Hematopoietic multipotent progenitor cell treated with erythropoietin and hydrocortisone succinate and interleukin-3 and kit ligand, for 4 days (in vitro differentiated cells): Measurements from ENCODE around the gene GABRA6.
"Not testable (repeated sequence)": the region's sequence is repeated elsewhere in the genome, so short reads cannot be mapped to it uniquely, and the experiment has no call there.

ENCODE experiments used
- DNase-seq: peaks from one replicate; pipeline ENCODE4 v3.0.0-alpha.2; 2015

GABRA6 gene

GRCh38 chr5:161685461-161685860, at the start of gene GABRA6:
Gene GABRA6 (plus strand): TSS chr5:161685721. CDS start chr5:161685990, 269 bp downstream.
- no peak for DNase-seq

GRCh38 chr5:161637591-161637990, 47.9 kb upstream of the GABRA6 start:
- DNase-seq, result no peak

GRCh38 chr5:161641444-161641843, 44.1 kb upstream of the GABRA6 start:
- no peak for DNase-seq

GRCh38 chr5:161645264-161645663, 40.3 kb upstream of the GABRA6 start:
- no peak for DNase-seq

GRCh38 chr5:161651926-161652325, 33.6 kb upstream of the GABRA6 start:
- not testable (repeated sequence) for DNase-seq

- DNase-seq, result no peak
Observed at GRCh38 chr5:161660806-161661205, 24.7 kb upstream of the GABRA6 start.

GRCh38 chr5:161663431-161663830, 22.1 kb upstream of the GABRA6 start:
- no peak for DNase-seq

- DNase-seq, result peak; percentile 42
Observed at GRCh38 chr5:161676103-161676502, 9.4 kb upstream of the GABRA6 start.

- DNase-seq, result no peak
Observed at GRCh38 chr5:161686149-161686548, 628 bp downstream of the GABRA6 start.

GRCh38 chr5:161686881-161687280, 1.4 kb downstream of the GABRA6 start:
- DNase-seq, result no peak

GRCh38 chr5:161687316-161687715, 1.8 kb downstream of the GABRA6 start:
- DNase-seq, result no peak

- DNase-seq, result no peak
Observed at GRCh38 chr5:161691911-161692310, 6.4 kb downstream of the GABRA6 start.

- no peak for DNase-seq
Observed at GRCh38 chr5:161697001-161697400, 11.5 kb downstream of the GABRA6 start.

- no peak for DNase-seq
Observed at GRCh38 chr5:161700065-161700464, 14.5 kb downstream of the GABRA6 start.

GRCh38 chr5:161703528-161703927, 18.0 kb downstream of the GABRA6 start:
- DNase-seq, result no peak

GRCh38 chr5:161707382-161707781, 21.9 kb downstream of the GABRA6 start:
- DNase-seq, result no peak

- DNase-seq, result no peak
Observed at GRCh38 chr5:161709239-161709638, 23.7 kb downstream of the GABRA6 start.

- peak; percentile 14 for DNase-seq
Observed at GRCh38 chr5:161713042-161713441, 27.5 kb downstream of the GABRA6 start.

- DNase-seq, result no peak
Observed at GRCh38 chr5:161719157-161719556, 33.6 kb downstream of the GABRA6 start.

- DNase-seq, result no peak
Observed at GRCh38 chr5:161720460-161720859, 34.9 kb downstream of the GABRA6 start.

GRCh38 chr5:161734741-161735140, 49.2 kb downstream of the GABRA6 start:
- no peak for DNase-seq

GRCh38 chr5:161740433-161740832, 54.9 kb downstream of the GABRA6 start:
- DNase-seq, result no peak

GRCh38 chr5:161744276-161744675, 58.8 kb downstream of the GABRA6 start:
- DNase-seq, result no peak

GRCh38 chr5:161745392-161745791, 59.9 kb downstream of the GABRA6 start:
- DNase-seq, result no peak

GRCh38 chr5:161751265-161751664, 65.7 kb downstream of the GABRA6 start:
- no peak for DNase-seq
